GM12801 (cell line): ENCODE data around the gene XRCC2.

ENCODE experiments used
- TF ChIP-seq, protein P1 (sequence below): IDR thresholded peaks from one replicate; pipeline ENCODE4 v1.5.1; 2011; ENCODE audit warnings: control low read depth; ENCODE audit not compliant: insufficient read length; ENCODE audit errors: extremely low read depth

XRCC2 gene

GRCh38 chr7:152597507-152597906 lies 78.4 kb downstream of the XRCC2 start:
- TF ChIP-seq, protein P1, sequence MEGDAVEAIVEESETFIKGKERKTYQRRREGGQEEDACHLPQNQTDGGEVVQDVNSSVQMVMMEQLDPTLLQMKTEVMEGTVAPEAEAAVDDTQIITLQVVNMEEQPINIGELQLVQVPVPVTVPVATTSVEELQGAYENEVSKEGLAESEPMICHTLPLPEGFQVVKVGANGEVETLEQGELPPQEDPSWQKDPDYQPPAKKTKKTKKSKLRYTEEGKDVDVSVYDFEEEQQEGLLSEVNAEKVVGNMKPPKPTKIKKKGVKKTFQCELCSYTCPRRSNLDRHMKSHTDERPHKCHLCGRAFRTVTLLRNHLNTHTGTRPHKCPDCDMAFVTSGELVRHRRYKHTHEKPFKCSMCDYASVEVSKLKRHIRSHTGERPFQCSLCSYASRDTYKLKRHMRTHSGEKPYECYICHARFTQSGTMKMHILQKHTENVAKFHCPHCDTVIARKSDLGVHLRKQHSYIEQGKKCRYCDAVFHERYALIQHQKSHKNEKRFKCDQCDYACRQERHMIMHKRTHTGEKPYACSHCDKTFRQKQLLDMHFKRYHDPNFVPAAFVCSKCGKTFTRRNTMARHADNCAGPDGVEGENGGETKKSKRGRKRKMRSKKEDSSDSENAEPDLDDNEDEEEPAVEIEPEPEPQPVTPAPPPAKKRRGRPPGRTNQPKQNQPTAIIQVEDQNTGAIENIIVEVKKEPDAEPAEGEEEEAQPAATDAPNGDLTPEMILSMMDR = no peak

- TF ChIP-seq, protein P1 = no peak
Measured at GRCh38 chr7:152596824-152597223, 79.1 kb downstream of the XRCC2 start.
